EL (cell line): ENCODE measurements around the gene ZNF879.

Experiments
- DNase-seq: peaks from one replicate; pipeline ENCODE4 v3.0.0-alpha.2; 2016

ZNF879 gene

DNA sequence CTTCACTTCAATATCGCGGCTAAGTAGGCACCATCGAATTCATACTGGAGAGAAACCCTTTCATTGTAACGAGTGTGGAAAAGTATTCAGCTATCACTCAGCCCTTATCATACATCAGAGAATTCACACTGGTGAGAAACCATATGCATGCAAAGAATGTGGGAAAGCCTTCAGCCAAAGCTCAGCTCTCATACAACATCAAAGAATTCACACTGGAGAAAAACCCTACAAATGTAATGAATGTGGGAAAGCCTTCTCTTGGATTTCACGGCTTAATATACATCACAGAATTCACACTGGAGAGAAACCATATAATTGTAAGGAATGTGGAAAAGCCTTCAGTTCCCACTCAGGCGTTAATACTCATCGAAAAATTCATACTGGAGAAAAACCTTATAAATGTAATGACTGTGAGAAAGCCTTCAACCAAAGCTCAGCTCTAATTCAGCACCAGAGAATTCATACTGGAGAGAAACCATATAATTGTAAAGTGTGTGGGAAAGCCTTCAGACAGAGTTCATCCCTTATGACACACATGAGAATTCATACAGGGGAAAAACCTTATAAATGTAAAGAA, 9.5 kb downstream of the ZNF879 start:
- no peak for DNase-seq

DNA sequence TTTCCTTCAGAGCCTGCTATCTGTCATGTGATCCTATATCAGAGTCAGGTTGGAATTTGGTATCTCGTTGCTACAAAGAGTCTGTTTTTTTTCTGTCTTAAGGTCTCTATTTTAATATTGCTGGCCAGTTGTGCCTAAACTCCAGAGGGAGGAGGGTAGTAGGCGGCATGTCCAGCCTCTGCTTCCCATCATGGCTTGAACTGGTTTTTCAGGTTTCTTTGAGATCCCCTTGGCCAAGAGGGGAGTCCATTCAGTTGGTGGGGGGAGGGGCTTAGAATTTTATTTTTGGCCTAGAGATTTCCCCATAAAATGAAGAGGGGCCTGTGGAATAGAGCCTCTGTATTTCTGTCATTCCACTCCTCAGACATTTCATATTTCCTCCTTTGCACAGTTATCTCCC, 21.2 kb downstream of the ZNF879 start:
- DNase-seq = no peak

DNA sequence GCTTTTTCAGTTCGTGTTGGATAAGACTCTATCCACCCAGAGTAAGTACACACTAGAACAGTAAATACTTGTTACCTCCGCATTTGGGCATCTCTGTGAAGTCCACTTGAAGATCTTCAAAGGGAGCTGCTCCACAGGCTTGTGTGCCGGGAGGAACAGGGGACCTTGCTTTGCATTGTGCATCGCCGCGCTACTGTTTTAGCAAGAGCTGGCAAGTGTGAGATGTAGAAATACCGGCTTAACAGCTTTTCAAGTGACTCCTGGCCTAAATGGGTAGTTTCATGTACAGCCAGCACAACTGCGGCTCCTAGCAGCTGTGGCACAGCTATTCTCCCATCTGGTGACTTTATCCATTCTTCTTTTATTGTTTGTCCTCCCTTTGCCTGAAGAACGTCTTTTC, 28.2 kb downstream of the ZNF879 start:
- no peak for DNase-seq

DNA sequence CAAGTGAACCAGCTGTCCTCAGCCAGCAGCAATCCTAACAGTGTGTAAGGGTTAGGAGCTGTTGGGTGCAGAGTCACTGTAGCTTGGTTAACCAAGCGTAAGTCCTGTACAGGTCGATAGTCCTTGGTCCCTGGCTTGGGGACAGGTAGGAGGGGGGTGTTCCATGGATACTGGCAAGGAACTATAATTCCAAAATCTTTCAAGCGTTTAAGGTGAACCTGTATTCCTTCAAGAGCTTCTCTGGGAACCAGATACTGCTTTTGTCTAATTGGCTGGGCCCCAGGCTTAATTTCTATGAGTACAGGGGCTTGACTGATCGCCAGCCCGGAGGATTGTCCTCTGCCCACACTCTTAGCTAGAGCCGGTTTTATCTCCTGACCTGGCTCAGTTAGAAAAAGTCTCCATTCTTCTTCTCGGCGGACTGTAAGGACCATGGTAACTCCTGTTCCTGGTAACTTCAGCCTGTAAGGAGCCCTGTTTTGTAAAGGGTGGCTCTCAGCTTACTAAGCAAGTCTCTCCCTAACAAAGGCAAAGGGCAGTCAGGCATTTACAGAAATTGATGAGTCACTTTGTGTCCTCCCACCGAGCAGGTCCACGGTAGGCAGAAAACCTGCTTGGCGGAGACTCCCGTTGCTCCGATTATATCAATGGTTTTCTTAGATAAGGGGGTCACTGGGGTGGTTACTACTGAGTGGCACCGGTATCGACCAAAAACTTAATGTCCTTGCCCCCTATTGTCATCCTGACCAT, 30.6 kb downstream of the ZNF879 start:
- DNase-seq = no peak

DNA sequence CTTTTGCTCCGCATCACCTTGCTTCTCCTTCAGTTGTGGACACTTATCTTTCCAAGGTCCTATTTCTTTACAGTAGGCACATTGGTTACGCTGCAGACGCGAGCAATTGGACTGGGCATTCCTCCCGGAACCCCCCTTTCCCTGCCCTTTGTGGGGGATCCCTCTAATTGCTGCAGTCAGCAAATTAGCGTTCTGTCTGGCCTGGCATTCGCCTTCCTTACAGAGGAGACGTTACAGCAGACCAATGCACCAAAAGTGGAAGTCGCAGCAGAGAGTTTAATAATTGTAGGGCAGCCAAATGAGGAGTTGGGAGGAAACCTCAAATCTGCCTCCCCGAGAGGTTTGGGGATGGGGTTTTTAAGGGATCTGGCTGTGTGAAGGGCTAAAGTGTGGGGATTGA, 31.3 kb downstream of the ZNF879 start:
- no peak for DNase-seq

DNA sequence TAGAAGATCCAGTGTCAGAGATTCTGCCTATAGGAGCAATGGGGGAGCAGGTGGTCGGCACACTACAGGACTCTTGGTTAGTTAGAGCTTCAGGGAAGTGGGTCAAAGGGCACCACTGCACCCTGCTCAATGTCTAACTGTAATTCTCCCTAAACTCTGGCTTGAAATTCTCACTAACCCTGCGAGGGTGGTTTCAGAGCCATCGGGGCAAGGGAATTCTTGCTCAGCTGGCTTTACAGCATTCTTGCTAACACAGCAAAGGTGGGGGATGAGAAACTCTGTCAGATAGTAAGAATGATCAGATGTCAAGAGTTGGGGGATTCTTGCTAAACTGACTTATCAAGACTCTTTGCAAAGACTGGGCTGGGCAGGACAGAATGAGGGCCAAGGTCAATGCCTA, 31.8 kb downstream of the ZNF879 start:
- no peak for DNase-seq

DNA sequence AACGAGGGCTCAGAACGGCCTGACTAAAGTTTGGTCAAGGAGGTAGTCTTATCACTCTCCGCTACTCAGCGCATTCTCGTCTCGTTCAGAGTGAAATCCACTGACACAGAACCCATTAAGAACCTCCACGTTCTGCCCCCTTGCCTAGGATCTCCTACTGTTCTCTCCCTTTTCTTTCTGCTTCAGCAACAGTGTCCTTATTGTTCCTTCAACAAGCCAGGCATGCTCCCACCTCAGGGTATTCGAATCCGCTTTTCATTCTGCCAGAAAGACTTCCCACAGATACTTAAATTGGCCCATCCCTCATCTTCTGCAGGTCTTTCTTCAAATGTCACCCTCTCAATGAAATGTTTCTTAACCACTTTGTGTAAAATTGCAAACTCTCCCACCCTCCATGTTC, 32.2 kb downstream of the ZNF879 start:
- no peak for DNase-seq

DNA sequence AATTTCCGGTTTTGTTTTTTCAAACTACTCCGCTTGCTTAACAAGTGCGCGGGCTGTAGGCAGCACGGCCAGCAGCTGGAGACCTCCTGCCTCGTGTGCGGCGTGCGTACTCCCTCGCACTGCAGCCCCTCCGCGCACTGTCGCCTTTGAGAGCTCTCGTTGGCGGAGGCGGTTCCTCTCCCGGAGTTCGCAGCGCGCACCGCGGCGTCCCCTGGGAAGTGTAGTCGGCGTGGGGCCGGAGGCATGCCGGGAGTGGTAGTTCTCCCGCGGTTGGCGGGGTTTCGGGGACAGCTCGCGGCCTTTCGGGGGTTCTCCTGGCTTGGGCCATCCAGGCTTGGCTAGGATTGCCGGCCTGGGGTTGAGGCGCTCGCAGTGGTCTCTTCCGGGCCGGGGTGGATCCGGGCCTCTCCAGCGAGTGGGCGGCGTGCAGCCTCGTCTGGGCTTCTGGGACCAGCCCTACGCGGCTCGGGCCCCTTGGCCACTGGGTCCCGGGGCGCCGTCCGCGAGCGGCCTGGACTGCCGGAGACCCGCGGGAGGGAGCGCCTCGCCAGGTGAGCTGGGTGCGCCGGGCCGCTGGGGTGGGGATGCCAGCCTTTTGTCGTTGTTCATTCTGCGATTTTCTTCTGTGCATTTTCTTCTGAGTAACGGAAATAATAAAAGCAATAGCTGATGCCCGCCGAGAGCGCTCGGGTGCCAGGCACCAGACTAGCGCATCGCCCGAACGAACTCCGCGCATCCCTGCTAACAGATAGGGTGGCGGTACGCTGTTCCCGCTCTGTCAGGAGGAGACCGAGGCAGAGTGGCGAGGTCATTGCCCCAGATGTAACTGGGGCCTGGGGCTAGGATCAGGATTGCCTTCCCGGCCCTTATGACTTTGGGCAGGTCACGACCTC, 36.8 kb downstream of the ZNF879 start, which contains the start of gene ZNF354C:
TSS of gene ZNF354C (plus strand) at position 258 of the 893 bp plus-strand sequence. CDS start 1,696 bp downstream, outside the sequence.
- peak; percentile 92 for DNase-seq

DNA sequence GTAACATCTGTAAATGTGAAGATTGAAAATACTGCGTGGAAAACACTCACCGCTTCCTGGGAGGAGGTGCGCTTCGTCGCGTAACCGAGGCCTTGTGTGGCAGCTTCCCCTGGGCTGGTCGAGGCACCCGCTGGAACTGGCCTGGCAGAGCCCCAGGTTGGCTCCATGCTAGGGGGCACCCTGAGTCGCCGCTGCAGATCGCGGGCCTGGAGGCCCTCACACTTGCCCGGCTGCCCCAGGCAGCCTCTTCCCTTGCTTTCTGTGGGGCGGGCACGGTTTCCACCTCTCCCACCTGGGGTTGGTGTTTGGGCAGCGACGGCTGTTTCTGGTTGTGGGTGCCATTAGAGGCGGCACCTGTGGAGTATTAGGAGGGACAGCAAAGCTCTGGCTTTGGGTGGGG, 37.4 kb downstream of the ZNF879 start:
- no peak for DNase-seq

DNA sequence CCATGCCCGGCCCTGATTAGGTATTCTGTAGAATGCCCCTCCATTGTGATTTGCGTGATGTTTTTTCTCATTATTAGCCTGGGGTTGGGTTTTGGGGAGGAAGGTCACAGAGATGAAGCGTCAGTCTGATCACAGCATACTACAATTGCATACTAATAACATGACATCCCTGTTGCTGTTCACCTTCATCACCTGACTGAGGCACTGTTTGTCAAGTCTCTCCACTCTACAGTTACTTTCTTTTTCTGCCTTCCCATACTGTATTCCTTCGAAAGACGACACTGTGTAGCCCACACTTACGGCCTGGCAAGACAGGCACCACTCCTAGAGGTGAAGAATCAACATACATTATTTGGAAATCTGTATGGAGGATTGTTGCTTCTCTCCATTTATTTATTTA, 42.1 kb downstream of the ZNF879 start:
- DNase-seq = no peak

DNA sequence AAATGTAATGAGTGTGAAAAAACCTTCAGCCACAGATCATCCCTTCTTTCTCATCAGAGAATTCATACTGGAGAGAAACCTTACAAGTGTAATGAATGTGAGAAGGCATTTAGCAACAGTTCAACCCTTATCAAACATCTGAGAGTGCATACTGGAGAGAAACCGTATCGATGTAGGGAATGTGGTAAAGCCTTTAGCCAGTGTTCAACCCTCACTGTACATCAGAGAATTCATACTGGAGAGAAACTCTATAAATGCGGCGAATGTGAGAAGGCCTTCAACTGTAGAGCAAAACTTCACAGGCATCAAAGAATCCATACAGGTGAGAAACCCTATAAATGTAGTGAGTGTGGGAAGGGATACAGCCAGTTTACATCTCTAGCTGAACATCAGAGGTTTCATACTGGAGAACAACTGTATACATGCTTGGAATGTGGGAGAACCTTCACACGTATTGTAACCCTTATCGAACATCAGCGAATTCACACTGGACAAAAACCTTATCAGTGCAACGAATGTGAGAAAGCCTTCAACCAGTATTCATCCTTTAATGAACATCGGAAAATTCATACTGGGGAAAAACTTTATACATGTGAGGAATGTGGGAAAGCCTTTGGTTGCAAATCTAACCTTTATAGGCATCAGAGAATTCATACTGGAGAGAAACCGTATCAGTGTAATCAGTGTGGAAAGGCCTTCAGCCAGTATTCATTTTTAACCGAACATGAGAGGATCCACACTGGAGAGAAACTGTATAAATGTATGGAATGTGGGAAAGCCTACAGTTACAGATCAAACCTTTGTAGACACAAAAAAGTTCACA, 55.8 kb downstream of the ZNF879 start:
- no peak for DNase-seq

DNA sequence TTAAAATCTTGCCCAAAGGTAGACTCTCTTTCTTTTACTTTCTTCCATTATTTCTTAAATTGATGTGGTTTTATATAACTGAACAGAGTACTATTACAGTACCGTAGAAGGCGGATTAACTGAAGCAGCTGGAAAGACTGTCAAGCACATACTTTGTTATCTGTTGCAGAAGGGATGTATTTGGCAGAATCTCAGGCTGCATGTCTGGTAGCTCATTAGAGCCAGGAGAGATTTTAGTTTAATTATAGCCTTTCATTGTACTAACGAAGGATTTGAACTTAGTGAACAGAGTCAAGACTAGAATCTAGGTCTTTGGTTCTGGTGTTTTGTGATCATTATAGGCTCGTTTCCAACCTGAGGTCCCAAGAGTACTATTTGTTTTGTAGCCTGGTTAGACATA, 57.1 kb downstream of the ZNF879 start:
- no peak for DNase-seq
